HepG2 (cell line): Measurements from ENCODE around the gene SAPCD1. TPM values are rescaled to one million over a fixed set of nuclear protein-coding genes. Genes with fewer than 3 reads are reported as not detected.

Experiments used
- CHCHD3 ChIP-seq: sonication (generic); formaldehyde crosslinking; IDR thresholded peaks from 2 replicates; pipeline ENCODE4 v1.8.0; 2022; ENCODE audit warnings: mild to moderate bottlenecking, missing genetic modification reagents, moderate library complexity
- DRAP1 ChIP-seq: IDR thresholded peaks from 2 replicates; pipeline ENCODE4 v1.6.1; 2016; ENCODE audit warnings: missing genetic modification reagents, missing compliant biosample characterization
- FOSL1 ChIP-seq: sonication (generic); formaldehyde crosslinking; IDR thresholded peaks from 2 replicates; pipeline ENCODE4 v1.9.0; 2021; ENCODE audit warnings: missing genetic modification reagents, borderline replicate concordance
- FOSL2 ChIP-seq: sonication (generic); formaldehyde crosslinking; IDR thresholded peaks from 2 replicates; pipeline ENCODE4 v1.4.0; 2020; ENCODE audit warnings: missing genetic modification reagents
- FOXM1 ChIP-seq: sonication (generic); formaldehyde crosslinking; IDR thresholded peaks from 2 replicates; pipeline ENCODE4 v1.5.0; 2020; ENCODE audit warnings: missing genetic modification reagents
- SAP130 ChIP-seq: IDR thresholded peaks from 2 replicates; pipeline ENCODE4 v1.6.1; 2016; ENCODE audit warnings: low read depth
- SOX5 ChIP-seq: IDR thresholded peaks from 2 replicates; pipeline ENCODE4 v1.6.1; 2016; ENCODE audit warnings: borderline replicate concordance
- ZBTB40 ChIP-seq, 2 experiments: fragments of 450-650 bp in 1 of 2; sonication (generic) in 1 of 2; formaldehyde crosslinking in 1 of 2; IDR thresholded peaks; 2 replicates each; pipeline versions ENCODE4 v1.6.1 to v1.8.0; 2016 to 2022; ENCODE audit warnings: antibody characterized with exemption in 1 of 2, mild to moderate bottlenecking in 1 of 2, missing genetic modification reagents in 1 of 2
- ZNF326 ChIP-seq: sonication (generic); formaldehyde crosslinking; IDR thresholded peaks from 2 replicates; pipeline ENCODE4 v1.4.0; 2020; ENCODE audit warnings: missing genetic modification reagents, borderline replicate concordance
- ZNF441 ChIP-seq: sonication (generic); formaldehyde crosslinking; IDR thresholded peaks from 2 replicates; pipeline ENCODE4 v1.7.0; 2021; ENCODE audit warnings: missing genetic modification reagents, borderline replicate concordance
- ZNF576 ChIP-seq: sonication (generic); formaldehyde crosslinking; IDR thresholded peaks from 2 replicates; pipeline ENCODE4 v1.4.0; 2020; ENCODE audit warnings: mild to moderate bottlenecking, missing genetic modification reagents
- ZNF598 ChIP-seq: sonication (generic); formaldehyde crosslinking; IDR thresholded peaks from 2 replicates; pipeline ENCODE4 v1.5.1; 2020; ENCODE audit warnings: mild to moderate bottlenecking, missing genetic modification reagents, borderline replicate concordance
- ZXDC ChIP-seq: sonication (generic); formaldehyde crosslinking; IDR thresholded peaks from 2 replicates; pipeline ENCODE4 v1.5.0; 2020; ENCODE audit warnings: mild to moderate bottlenecking, missing genetic modification reagents
- polyA plus RNA-seq, 8 experiments: library from polyadenylated mRNA; depleted of rRNA in 3 of 8; stranded (reverse) in 7 of 8; unstranded in 1 of 8; fragments of >200 nt; fragmentation: Illumina TruSeq in 4 of 8; extraction: Trizol in 4 of 8; gene quantifications; 2 replicates each; pipeline versions ENCODE4 v1.2.1 to v1.2.3, GENCODE V29; 2011 to 2016; ENCODE audit warnings: low read depth in 4 of 8, missing spikeins in 1 of 8, mixed read lengths in 1 of 8; ENCODE audit not compliant: insufficient read depth in 1 of 8
- total RNA-seq, 5 experiments: library from RNA; depleted of rRNA; stranded (reverse); fragments of >200 nt; fragmentation: Illumina TruSeq; extraction: Trizol; gene quantifications; 2 replicates each; pipeline ENCODE4 v1.2.3, GENCODE V29; 2016; ENCODE audit warnings: low read depth in 1 of 5

SAPCD1 gene
- total and polyA plus RNA-seq, 2 of the 13 experiments (the other 11 are each of a cell fraction or from before 2014, with no cell fraction given) = 2.5 to 3.9 TPM

GRCh38 chr6:31806470-31807272 lies 44.2 kb downstream of the SAPCD1 start, which contains the start of gene LSM2 (continued):
- no peak for TF ChIP-seq ZBTB40 (IDR thresholded peaks at IDR 0.05)
- TF ChIP-seq ZBTB40 (CRISPR knock-in tag; IDR thresholded peaks at IDR 0.05) = peak; percentile 86; the same call in 1 of the 2 replicates
- no peak for TF ChIP-seq ZXDC
- TF ChIP-seq ZNF441 (CRISPR knock-in tag) = peak; percentile 91
- peak; percentile 63 for TF ChIP-seq FOSL2
- TF ChIP-seq ZNF326 = no peak
- no peak for TF ChIP-seq FOXM1 (CRISPR knock-in tag)
- TF ChIP-seq FOSL1 (CRISPR knock-in tag) = no peak
- peak; percentile 98 for TF ChIP-seq SAP130 (CRISPR knock-in tag)
- no peak; the same call in 1 of the 2 replicates for TF ChIP-seq ZNF576 (CRISPR knock-in tag)
- TF ChIP-seq ZNF598 (CRISPR knock-in tag) = peak; percentile 98; the same call in 1 of the 2 replicates
- TF ChIP-seq DRAP1 = peak; percentile 88
- peak; percentile 54; the same call in 1 of the 2 replicates for TF ChIP-seq SOX5 (CRISPR knock-in tag)
- TF ChIP-seq CHCHD3 (CRISPR knock-in tag) = peak; percentile 86; the same call in 1 of the 2 replicates
